AG09319 (cell line): ENCODE measurements around the gene TEKT3.

ENCODE experiments used
- DNase-seq: peaks from one replicate; pipeline ENCODE4 v3.0.0-alpha.2; 2010; ENCODE audit warnings: low read depth; ENCODE audit errors: extremely low read depth
- TF ChIP-seq, protein P1 (sequence below): IDR thresholded peaks from 2 replicates; pipeline ENCODE4 v1.5.1; 2011; ENCODE audit warnings: low read depth, mild to moderate bottlenecking, inconsistent platforms, low read length, moderate library complexity

The TEKT3 gene

DNA sequence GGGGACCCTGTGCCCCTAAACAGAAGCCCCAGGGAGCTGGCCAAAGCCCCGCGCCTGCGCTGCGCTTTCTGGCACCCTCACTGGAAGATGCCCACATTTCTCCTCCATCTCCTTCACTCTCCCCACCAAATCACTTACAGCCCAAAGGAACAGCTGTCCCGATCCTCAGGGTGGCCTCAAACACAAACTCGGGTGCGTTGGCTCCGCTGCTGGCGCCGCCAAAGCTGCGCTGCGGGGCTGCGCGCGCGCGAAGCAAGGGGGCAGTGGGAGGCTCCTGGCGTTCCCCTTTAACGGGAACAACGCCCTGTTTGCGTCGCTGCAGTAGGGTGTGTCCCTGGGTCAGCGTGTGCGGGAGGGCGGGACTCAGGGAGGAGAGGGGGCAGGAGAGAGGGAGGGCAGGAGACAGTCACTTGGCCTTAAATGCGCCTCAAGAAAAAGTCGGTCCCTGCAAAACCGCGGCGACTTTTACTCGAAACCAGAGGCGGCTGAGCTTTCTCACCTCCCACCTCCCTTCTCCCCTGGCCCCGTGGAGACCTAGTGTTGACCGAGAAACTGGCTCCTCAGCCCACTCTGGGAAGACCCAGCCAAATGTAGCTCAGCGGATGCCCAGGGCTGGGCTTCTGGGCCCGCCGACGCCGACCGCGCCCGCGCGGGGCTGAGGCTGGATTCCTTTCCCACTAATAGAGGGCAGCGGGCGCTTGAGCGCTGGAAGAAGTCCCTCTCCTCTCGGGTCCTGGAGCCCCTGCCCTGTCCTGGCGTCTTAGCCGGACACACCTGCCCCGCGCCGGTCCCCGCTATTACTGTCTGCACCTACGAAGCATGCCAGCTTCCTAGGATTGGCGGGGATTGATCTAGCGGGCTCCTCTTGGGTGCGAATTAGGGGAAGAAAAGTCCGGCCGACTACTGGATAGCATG is 78.8 kb downstream of the TEKT3 start:
- peak; percentile 83 for DNase-seq
- TF ChIP-seq, protein P1, sequence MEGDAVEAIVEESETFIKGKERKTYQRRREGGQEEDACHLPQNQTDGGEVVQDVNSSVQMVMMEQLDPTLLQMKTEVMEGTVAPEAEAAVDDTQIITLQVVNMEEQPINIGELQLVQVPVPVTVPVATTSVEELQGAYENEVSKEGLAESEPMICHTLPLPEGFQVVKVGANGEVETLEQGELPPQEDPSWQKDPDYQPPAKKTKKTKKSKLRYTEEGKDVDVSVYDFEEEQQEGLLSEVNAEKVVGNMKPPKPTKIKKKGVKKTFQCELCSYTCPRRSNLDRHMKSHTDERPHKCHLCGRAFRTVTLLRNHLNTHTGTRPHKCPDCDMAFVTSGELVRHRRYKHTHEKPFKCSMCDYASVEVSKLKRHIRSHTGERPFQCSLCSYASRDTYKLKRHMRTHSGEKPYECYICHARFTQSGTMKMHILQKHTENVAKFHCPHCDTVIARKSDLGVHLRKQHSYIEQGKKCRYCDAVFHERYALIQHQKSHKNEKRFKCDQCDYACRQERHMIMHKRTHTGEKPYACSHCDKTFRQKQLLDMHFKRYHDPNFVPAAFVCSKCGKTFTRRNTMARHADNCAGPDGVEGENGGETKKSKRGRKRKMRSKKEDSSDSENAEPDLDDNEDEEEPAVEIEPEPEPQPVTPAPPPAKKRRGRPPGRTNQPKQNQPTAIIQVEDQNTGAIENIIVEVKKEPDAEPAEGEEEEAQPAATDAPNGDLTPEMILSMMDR = peak; percentile 39

DNA sequence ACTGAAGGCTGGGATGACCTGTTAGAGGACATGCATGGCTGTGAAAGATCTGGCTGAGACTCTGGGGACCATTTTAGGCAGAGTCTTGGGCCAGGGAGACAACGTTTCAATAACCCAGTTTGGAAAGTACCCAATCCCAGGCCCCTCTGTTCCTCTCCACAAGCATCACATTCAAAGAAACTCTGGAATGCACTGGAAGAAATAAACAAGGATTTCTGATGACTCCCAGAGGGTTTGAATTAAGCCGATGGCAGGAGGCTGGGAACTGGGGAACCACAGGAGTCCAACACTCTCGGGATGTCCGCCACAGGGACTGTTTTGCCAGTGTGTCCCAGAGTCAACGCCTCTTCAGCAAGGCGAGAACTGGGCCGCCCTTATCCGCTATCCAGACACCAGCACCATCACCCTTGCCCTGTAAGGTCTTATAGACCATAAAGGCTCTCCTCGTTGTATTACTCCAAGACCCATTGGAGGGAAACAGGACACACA is 79.6 kb downstream of the TEKT3 start:
- DNase-seq = no peak
- TF ChIP-seq, protein P1 = no peak

DNA sequence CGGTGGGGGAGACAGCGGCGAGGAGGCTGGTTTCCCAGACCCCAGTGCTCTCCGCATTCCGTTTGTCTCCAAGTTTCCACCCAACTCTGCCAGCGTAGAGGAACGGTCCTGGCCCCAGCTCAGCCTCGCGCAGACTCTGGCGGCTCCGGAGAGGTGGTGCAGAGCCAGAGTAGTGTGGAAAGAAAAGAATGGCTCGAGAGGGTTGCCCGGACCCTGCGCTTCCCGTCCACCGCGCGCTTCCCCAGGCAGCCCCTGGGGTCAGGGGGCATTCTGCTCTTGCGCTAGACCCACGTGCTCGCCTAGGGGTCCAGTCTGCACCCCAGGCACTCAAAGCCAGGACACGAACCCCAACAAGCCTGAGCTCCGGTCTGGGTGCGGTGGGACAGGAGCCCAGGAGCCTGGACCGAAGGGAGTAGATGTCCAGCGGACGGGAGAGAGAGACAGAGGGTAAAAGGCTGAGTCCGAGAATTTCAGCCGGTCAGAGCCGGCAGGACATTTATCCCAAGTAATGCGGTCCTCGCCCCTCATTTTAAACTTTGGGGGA is 80.1 kb downstream of the TEKT3 start:
- DNase-seq = no peak
- TF ChIP-seq, protein P1 = no peak; the same call in none of the 2 replicates

DNA sequence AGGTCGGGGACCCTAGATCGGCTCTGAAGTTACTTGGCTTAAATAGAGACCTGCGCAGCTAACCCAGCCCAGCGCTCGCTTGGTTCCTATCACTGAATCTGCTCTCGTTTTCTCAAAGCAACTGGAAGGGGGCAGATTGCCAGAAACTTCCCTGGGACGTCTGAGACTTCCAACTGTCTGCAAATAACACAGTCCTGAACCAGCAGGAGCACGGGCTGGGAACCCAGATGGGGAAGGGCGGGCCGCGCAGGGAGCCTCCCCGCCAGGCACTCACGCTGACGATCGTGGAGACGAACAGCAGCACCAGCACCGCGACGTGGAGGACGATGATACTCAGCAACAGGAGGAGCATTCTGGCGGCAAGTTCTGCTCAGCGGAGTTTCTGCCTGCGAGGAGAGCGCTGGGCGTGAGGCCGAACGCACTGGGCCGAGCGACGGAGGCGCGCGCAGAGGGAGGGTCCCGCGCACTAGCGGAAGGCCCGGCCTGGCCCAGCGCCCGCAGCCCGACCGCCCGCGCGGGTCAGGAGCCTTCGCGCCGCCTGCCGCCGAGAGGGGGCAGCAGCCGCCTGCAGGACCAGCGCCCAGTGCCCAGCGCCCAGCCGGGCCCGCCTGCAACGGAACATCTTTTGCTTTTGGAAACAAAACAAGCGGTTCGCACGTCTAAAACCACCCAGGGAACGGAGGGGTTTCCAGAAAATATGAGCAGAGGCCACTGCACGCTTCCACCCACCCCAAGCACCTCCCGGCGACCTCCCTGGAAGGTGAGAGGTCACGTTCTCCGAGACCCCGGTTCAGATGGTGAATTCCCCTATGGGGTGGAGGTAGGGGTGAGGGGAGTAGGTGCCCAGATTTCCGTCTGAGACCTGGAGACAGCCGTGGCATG is 80.8 kb downstream of the TEKT3 start:
- DNase-seq = peak; percentile 75
- TF ChIP-seq, protein P1 = peak; percentile 41

DNA sequence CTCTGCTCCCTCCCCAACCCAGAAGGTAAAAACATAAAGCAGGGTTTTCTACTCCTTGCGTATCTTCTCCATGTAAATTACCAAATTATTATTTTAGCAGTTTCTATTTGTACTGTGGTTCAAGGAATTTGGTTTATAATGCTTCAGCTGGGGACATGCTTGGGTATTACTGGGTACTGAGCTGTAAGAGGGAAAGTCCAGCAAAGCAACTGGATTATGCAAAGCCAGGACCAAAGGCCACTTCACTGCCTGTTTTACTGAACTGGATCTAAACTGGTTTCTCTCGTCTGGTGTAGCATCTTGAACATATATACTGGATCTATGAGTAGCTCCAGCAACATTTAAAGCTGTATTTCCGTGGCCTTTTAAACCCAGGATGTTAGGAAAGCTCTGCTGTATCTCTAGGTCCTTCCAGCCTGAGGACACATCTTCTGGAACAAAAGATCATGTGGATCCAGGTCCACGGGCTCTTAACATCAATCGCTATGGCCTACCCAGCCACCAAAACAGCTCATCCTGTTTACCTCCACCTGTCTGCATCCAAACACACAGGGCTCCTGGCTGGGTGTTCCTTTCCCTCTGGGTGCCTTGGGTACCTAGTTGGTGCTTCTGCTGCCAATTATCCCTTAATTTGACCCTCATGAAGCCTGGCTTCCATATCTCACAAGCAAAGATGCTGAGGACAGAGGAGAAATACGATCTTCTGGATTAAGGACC is 83.4 kb downstream of the TEKT3 start:
- DNase-seq = no peak
- TF ChIP-seq, protein P1 = no peak

DNA sequence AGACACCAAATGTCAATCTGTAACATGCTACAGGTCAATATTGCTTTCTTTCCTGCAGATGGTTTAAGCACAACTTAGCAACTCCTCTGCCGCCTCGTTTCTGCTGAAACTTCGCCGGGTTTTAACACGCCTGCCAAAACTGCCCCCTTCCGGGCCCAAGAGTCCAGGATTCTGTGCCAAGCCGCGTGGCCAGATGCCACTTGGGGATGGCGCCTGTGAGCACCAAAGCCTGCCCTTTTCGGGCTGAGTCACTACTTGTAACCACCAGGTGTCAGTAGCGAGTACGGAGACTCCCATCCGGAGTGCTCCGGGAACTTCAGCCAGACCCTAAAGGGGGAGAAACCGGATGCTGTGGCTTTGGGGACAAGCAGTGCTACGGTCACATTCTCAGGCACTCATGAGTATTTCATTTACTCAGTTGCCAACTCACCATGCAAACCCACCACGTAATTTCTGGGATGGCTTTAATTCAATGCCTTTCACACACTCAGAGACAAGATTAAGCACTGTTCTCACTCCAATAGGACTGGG is 84.1 kb downstream of the TEKT3 start:
- TF ChIP-seq, protein P1 = peak; percentile 89
- DNase-seq = peak; percentile 60
